Adrenal gland (tissue), 5 donors: ENCODE results near the gene CLCN7.

Source experiments
- POLR2A ChIP-seq, 2 donors: fragments of 450-650 bp; IDR thresholded peaks; one replicate each; pipeline ENCODE4 v1.6.1; 2017; ENCODE audit warnings: antibody characterized with exemption in 2 of 2, mild to moderate bottlenecking in 2 of 2, moderate library complexity in 1 of 2
- TF ChIP-seq, protein P1 (sequence below), 6 experiments: fragments of 450-650 bp in 4 of 6; fragments of 200-600 bp in 2 of 6; sonication (generic) in 1 of 6; IDR thresholded peaks; 1 replicate in 5 of 6; 2 replicates in 1 of 6; pipeline versions ENCODE4 v1.5.1 to v1.8.0; 2016 to 2021; ENCODE audit warnings: antibody characterized with exemption in 6 of 6, mild to moderate bottlenecking in 2 of 6, moderate library complexity in 1 of 6
- donor health status: DM: no; HTN: no; CAD: no.

DNA sequence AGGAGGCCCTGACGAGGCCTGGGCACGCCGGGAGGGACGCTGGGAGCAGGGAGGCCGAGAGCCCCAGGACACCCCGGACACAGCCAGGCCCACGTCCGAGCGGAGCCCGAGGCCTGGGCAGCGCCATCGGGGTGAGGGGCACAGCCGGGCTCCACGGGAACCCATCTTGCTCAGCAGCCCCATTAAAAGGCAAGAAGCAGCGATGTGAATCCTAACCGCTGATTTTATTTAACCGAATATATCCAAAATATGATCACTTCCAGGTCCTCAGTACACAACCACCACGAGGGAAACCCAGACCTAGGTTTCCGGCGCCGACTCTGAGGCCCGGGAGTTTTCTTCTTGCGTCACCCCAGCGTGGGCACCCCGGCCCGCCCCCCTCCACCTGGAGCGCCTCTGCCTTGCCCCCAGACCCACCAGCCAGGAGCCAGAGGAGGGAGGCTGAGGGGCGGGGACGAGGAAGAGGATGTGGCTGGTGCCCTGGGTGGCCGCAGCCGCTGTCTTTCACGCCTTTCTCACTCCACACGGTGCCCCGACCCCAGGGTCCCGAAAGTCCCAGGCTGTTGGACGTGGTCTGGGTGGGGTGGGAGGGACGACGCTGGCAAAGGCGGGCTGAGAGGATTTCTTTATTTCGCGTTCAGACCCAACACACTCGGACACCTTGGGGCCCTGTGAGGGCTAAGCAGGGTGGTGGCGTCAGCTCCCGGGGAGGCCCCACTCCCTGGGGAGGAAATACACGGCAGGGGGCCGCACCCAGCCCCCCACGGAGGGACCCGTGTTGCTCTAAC, 29.9 kb downstream of the CLCN7 start:
- TF ChIP-seq, protein P1, sequence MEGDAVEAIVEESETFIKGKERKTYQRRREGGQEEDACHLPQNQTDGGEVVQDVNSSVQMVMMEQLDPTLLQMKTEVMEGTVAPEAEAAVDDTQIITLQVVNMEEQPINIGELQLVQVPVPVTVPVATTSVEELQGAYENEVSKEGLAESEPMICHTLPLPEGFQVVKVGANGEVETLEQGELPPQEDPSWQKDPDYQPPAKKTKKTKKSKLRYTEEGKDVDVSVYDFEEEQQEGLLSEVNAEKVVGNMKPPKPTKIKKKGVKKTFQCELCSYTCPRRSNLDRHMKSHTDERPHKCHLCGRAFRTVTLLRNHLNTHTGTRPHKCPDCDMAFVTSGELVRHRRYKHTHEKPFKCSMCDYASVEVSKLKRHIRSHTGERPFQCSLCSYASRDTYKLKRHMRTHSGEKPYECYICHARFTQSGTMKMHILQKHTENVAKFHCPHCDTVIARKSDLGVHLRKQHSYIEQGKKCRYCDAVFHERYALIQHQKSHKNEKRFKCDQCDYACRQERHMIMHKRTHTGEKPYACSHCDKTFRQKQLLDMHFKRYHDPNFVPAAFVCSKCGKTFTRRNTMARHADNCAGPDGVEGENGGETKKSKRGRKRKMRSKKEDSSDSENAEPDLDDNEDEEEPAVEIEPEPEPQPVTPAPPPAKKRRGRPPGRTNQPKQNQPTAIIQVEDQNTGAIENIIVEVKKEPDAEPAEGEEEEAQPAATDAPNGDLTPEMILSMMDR (IDR thresholded peaks at IDR 0.05) = no peak
- no peak for TF ChIP-seq POLR2A (IDR thresholded peaks at IDR 0.05)
